PC-9 (cell line): ENCODE measurements around the gene NOP56.

Experiments
- CTCF ChIP-seq: fragments of 200-600 bp; sonication (generic); conservative IDR thresholded peaks from 2 replicates; pipeline ENCODE4 v1.6.1; 2017; ENCODE audit warnings: mixed run types, antibody characterized with exemption, mild to moderate bottlenecking, moderate library complexity
- EZH2 ChIP-seq: fragments of 200-600 bp; sonication (generic); IDR thresholded peaks from 2 replicates; pipeline ENCODE4 v1.8.0; 2017; ENCODE audit warnings: antibody characterized with exemption, low read depth

- TF ChIP-seq CTCF (no peak), EZH2 (no peak)
Measured at GRCh38 chr20:2696646-2697045, 44.2 kb downstream of the NOP56 start.
